ENCODE results near the gene SLC12A7.

- no peak for TF ChIP-seq CTCF (optimal IDR thresholded peaks at IDR 0.05 in 1 of 3, IDR thresholded peaks at IDR 0.05 in 1 of 3, conservative IDR thresholded peaks at IDR 0.05 in 1 of 3; ENCODE audit: extremely low read depth in 1 of 3, insufficient read depth in 2 of 3, low read length in 3 of 3)
- no peak for TF ChIP-seq EZH2 (IDR thresholded peaks at IDR 0.05; ENCODE audit: low read length)
Measured at GRCh38 chr5:1040571-1040970, 71.3 kb downstream of the SLC12A7 start.

Data from keratinocyte (primary cell).